ENCODE data around the gene N4BP2.

Gene N4BP2

DNA sequence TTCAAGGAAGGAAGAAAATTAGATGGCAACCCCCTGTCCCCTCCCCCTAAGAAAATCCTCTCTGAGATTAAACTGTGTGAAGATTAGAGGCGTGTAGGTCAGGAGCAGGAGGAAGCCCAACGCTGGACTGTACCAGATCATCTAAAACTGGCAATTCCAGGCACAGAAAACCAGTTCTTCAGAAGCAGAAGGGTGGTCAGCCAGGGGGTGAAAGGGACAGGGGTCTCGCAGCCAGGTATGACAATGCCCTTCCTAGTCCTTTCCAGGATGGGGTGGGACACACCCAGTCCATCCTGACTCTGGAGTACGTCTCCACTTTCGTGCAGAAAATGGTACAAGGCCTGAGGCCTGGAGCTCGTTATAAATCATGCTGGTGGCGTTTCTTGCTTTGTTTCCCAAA is 136.9 kb downstream of the N4BP2 start:
- no peak for DNase-seq

DNA sequence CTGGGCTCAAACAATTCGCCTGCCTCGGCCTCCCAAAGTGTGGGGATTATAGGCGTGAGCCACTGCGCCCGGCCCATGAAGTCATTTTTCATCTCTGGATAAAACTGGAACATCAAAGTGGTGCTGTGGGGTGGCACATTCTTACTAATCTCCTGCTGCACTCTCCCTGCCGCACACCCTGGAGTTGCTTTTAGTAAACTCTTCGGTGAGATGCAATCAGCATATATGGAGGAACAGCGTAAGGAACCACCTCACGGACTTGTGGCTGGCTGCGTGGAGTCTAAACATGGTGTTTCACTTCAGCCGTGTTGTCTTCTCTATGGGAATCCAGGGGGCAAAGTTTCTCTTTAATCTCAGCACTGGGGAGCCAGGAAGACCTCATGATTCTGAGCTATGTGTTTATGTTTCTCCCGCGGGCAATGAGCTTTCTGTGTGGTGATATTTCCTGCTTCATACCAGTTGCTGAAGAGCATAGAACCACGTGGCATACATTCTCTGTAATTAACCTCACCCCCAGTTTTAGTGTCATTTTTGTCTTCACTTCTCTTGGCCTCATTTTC is 138.0 kb downstream of the N4BP2 start:
- no peak for DNase-seq

DNA sequence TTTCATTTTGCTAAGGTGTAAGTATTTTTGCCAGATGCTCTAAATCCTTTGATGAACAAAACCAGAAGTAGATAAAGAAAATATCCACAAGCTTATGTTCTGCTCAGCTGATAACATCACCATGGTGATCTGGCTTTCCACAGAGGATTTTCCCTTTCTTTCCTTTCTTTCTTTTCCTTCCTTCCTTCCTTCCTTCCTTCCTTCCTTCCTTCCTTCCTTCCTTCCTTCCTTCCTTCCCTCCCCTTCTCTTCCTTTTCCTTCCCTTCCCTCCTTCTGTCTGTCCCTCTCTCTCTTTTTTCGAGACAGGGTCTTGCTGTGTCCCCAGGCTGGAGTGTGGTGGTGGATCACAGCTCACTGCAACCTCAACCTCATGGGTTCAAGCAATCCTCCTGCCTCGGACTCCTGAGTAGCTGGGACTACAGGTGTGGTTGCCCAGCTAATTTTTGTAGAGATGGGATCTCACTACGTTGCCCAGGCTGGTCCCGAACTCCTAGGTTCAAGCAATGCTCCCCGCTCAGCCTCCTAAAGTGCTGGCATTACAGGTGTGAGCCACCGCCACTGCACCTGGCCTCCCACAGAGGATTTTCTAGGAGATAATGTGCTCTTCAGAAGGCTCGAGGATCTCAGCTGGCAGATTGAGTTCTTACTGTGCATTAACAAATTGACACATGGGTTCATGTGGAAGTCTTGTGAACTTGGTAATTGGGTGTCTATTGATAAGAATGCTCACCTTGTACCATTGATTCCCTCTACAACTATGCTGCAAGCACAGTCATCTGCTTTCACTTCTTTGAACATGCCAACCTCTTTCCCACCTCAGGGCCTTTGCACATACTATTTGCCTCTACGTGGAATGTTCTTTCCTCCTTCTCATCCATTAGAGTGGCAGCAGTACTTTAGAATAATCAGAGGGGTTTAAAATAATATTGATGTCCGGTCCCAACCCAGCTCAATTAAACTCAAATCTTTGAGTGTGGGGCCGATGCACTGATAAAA is 138.8 kb downstream of the N4BP2 start:
- DNase-seq, result no peak

DNA sequence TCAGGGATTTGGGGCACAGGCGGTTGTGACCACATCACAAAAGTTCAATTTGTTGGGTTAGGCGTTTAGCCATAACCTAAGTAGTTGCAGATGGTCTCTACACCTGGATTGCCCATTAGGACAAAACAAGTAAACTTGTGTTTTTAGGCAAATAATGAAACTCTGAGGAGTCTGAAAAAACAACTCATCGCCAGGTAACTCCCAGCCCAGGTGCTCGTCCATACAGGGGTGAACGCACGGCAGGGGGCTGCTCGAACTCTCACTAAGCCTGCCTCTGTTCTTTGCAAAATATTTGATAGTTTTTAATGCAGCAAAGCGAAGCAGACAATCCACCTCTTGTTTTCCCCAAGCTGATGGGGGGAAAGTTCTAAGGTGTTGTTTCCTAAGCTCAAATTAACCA is 139.6 kb downstream of the N4BP2 start:
- DNase-seq, result no peak

GRCh38 chr4:40196724-40197281 is 140.2 kb downstream of the N4BP2 start, which contains the start of gene RHOH:
Gene RHOH (plus strand): TSS chr4:40197031. CDS start chr4:40243387, 46,356 bp downstream.
- no peak for DNase-seq

DNA sequence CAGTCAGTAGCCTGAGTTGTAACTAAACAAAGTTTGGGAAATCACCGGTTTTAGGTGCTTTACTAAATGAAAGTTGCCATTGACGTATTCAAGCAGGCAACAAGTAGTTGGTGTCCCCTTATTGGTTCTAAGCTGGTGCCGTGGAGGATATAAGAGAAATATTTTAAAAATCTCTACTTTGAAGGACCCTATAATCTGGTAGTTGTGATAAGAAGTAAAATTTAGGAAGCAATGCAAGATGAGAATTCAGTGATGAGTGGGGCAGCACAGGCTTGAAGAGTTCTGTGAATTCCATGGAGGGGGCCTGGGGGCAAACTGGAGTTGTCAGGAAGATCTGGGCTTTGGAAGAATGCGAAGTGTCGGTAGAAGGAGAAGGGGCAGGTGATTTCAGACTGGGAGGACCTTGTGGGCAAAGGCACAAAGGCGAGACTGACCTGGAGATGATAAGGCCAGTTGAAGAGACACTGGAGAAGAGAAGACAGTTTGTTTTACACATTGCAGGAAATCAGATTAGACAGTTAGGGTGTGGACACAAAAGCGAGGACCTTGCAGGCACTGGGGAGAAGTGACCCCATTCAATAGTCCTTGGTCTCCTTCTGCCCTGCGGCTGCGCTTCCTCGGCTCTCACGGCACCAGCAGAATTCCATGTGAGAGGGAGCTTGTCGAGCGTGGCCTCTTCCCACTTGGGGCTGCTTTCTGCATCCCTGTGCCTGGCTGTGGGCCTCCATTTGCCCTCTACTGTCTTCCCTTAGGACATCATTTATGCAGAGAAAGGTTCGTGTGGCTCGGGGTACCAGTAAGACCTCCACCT is 141.4 kb downstream of the N4BP2 start:
- DNase-seq, result no peak

DNA sequence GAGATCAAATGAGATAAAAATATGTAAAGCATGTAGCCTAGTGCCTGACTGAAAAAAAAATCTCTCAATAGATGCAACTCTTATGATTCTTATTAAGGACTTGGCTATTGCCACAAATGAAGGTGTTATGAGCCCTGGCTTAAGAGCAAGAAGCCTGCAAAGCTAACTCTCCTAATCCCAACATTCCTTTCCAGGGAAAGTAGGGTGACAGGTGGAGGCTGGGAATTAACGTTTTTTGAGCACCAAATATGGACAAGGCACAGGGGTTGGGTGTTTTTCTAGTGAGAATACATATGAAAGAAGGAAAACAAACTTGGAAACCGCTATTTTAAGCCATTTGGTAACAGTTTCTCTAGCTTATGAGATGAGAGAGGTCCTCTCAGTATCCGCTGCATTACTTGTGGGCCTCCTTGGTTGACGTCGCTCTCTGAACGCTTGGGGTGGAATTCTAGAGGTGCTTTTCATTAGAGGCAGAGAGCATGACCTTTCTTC is 142.6 kb downstream of the N4BP2 start:
- no peak for DNase-seq

GRCh38 chr4:40199999-40200874 is 143.6 kb downstream of the N4BP2 start:
- no peak for DNase-seq

DNA sequence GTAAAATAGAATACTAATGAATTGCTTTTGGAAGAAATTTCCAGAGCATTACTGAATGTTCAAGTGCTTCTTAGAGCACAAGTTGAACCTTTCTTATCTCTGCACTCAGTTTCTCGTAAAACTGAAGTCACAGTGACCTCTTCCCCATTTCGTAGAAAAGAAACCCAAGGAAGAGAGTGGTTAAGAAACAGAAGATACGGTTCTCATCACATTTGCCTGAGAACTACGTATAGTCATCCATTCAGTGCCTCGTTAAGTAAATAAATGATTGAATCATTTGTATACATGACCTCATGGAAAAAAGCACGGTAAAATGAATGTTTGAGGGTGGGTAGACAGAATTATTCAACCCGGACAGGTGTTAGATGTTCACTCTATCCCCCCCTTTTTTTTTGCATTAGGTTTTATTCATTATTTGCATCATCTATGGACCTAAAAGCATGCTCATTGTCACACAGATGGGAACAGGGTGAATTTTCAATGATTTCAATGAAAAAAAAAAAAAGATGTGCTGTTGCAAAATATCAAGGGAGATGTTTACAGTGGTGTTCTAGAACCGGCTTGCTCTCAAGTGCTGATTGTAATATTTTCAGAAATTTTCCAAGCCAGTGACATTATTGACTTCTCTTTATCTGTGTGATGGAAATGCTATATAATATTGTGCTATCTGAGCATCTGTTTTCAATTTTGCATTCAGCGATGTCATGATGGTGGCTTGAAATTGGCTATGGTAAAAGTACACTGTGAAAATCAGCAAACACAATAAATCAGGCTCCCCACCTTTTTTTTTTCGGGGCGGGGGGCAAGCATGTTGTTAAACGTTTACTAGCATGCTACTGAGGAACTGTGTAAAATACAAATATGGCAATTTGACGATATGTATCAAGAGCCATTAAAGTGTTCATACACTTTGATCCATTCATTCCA is 144.5 kb downstream of the N4BP2 start:
- no peak for DNase-seq

DNA sequence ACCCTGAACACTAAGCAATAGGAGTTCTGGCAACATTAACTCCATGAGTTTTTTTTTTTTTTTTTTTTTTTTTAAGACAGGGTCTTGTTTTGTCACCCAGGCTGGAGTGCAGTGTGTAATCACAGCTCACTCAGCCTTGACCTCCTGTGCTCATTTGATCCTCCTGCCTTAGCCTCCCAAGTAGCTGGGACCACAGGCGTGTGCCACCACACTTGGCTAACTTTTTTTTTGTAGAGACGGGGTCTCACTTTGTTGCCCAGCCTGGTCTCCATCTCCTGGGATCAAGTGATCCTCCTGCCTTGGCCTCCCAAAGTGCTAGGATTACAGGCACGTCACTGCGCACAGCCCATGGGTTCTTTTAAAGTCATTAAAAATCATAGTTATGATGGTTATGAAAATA is 145.2 kb downstream of the N4BP2 start:
- DNase-seq, result no peak

- DNase-seq, result no peak
These were observed 145.8 kb downstream of the N4BP2 start for GRCh38 chr4:40202474-40202873.

DNA sequence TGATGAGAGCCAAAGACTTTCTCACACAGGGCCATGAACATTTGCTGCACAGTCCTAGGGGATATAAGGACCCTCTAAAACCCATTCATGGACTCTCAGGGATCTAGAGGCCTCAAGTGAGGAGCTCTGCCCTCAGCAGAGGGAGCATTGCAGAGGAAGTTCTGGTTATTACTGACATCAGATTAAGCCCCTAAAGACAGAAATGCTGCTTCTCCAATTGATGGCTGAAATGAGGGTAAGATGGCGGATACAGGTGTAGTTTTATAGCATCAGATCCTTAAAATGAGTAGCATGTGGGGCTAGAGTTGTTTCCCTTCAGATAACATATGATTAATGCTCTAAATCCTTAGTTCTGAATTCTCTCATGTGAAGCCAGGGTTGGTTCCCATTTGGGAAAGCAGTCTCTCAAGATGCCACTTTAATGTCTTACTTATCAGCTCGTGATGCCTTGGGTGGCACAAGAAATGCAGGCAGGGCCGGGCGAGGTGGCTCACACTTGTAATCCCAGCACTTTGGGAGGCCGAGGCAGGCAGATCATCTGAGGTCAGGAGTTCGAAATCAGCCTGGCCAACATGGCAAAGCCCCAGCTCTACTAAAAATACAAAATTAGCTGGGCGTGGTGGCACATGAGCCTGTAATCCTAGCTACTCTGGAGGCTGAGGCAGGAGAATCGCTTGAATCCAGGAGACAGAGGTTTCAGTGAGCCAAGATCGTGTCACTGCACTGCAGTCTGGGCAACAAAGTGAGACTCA is 148.0 kb downstream of the N4BP2 start:
- DNase-seq, result no peak

GRCh38 chr4:40205259-40206198 is 148.9 kb downstream of the N4BP2 start:
- DNase-seq, result no peak

- DNase-seq, result no peak
These were observed 149.8 kb downstream of the N4BP2 start for GRCh38 chr4:40206426-40206825.
